Measurements from ENCODE around the gene ATXN7L1.
A peak's percentile ranks its signal among the peaks of the same experiment; 100 is the strongest.
"Not testable (repeated sequence)": the region's sequence is repeated elsewhere in the genome, so short reads cannot be mapped to it uniquely, and the experiment has no call there.

Gene ATXN7L1

DNA sequence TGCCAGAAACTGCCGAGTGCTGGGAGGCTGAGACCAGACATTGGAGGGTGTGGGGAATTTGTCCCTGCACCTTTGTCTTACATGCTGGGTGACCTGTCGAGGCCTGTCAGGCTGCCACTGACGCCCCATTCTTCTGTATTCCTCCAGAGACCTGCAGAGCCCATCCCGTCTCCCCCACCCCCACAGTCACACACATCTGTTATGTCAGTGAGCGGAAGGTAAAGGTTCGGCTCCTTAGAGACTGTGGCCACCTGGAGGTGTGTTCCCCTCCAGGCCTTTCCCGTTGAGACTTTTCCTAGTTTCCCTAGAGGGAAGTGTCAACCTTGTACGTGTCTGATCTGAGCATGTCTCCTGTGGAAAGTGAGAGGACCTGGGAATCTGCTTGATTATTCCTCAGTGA, 84.5 kb downstream of the ATXN7L1 start:
- H3K4me1 Mint-ChIP-seq (ENCODE audit: low read depth): peaks cover 7% of the 10 kb centered on the region
- peaks cover 6% of the 10 kb centered on the region for H3K27me3 Mint-ChIP-seq (ENCODE audit: low read depth)
- no peak for DNase-seq (ENCODE audit: low spot score)
- no peak overlapping the region for H3K4me3 Mint-ChIP-seq
- H3K36me3 Mint-ChIP-seq (ENCODE audit: low read depth): no peaks in the 10 kb centered on the region
- no peaks in the 10 kb centered on the region for H3K9me3 Mint-ChIP-seq
- H3K27ac Mint-ChIP-seq: no peak overlapping the region

GRCh38 chr7:105790996-105791395, 85.4 kb downstream of the ATXN7L1 start:
- H3K4me3 Mint-ChIP-seq: no peak overlapping the region
- no peaks in the 10 kb centered on the region for H3K36me3 Mint-ChIP-seq (ENCODE audit: low read depth)
- H3K27ac Mint-ChIP-seq: no peak overlapping the region
- H3K9me3 Mint-ChIP-seq: no peaks in the 10 kb centered on the region
- no peak for DNase-seq (ENCODE audit: low spot score)
- H3K27me3 Mint-ChIP-seq (ENCODE audit: low read depth): peaks cover 6% of the 10 kb centered on the region
- H3K4me1 Mint-ChIP-seq (ENCODE audit: low read depth): peaks cover 7% of the 10 kb centered on the region

GRCh38 chr7:105790452-105790851, 85.9 kb downstream of the ATXN7L1 start:
- not testable (repeated sequence) for H3K27ac Mint-ChIP-seq

GRCh38 chr7:105788816-105789349, 87.5 kb downstream of the ATXN7L1 start:
- no peak for DNase-seq (ENCODE audit: low spot score)
- H3K4me1 Mint-ChIP-seq (ENCODE audit: low read depth): peaks cover 8% of the 10 kb centered on the region
- no peak overlapping the region for H3K27ac Mint-ChIP-seq
- no peaks in the 10 kb centered on the region for H3K36me3 Mint-ChIP-seq (ENCODE audit: low read depth)
- H3K9me3 Mint-ChIP-seq: no peaks in the 10 kb centered on the region
- H3K4me3 Mint-ChIP-seq: no peak overlapping the region
- H3K27me3 Mint-ChIP-seq (ENCODE audit: low read depth): peaks cover 6% of the 10 kb centered on the region

More at GRCh38 chr7:105790452-105790851, 85.9 kb downstream of the ATXN7L1 start:
- not testable (repeated sequence) for H3K4me3 Mint-ChIP-seq; DNase-seq (ENCODE audit: low spot score); H3K9me3 Mint-ChIP-seq; H3K4me1 Mint-ChIP-seq (ENCODE audit: low read depth); H3K27me3 Mint-ChIP-seq (ENCODE audit: low read depth); H3K36me3 Mint-ChIP-seq (ENCODE audit: low read depth)

GRCh38 chr7:105788356-105788755, 88.0 kb downstream of the ATXN7L1 start:
- H3K4me3 Mint-ChIP-seq: no peak overlapping the region
- no peaks in the 10 kb centered on the region for H3K9me3 Mint-ChIP-seq
- no peak for DNase-seq (ENCODE audit: low spot score)
- H3K36me3 Mint-ChIP-seq (ENCODE audit: low read depth): no peaks in the 10 kb centered on the region
- H3K27ac Mint-ChIP-seq: no peak overlapping the region
- peaks cover 8% of the 10 kb centered on the region for H3K4me1 Mint-ChIP-seq (ENCODE audit: low read depth)
- H3K27me3 Mint-ChIP-seq (ENCODE audit: low read depth): peaks cover 6% of the 10 kb centered on the region

- H3K27ac Mint-ChIP-seq: no peak overlapping the region
- no peak for DNase-seq (ENCODE audit: low spot score)
- H3K9me3 Mint-ChIP-seq: no peaks in the 10 kb centered on the region
- H3K27me3 Mint-ChIP-seq (ENCODE audit: low read depth): peaks cover 6% of the 10 kb centered on the region
- H3K4me1 Mint-ChIP-seq (ENCODE audit: low read depth): peaks cover 9% of the 10 kb centered on the region
- no peaks in the 10 kb centered on the region for H3K36me3 Mint-ChIP-seq (ENCODE audit: low read depth)
- no peak overlapping the region for H3K4me3 Mint-ChIP-seq
Measured at GRCh38 chr7:105787793-105788192, 88.6 kb downstream of the ATXN7L1 start.

GRCh38 chr7:105786520-105787470, 89.6 kb downstream of the ATXN7L1 start:
- H3K9me3 Mint-ChIP-seq: no peaks in the 10 kb centered on the region
- no peak for DNase-seq (ENCODE audit: low spot score)
- no peak overlapping the region for H3K27ac Mint-ChIP-seq
- no peak overlapping the region for H3K4me3 Mint-ChIP-seq
- peaks cover 6% of the 10 kb centered on the region for H3K27me3 Mint-ChIP-seq (ENCODE audit: low read depth)
- no peaks in the 10 kb centered on the region for H3K36me3 Mint-ChIP-seq (ENCODE audit: low read depth)
- H3K4me1 Mint-ChIP-seq (ENCODE audit: low read depth): peaks cover 7% of the 10 kb centered on the region

DNA sequence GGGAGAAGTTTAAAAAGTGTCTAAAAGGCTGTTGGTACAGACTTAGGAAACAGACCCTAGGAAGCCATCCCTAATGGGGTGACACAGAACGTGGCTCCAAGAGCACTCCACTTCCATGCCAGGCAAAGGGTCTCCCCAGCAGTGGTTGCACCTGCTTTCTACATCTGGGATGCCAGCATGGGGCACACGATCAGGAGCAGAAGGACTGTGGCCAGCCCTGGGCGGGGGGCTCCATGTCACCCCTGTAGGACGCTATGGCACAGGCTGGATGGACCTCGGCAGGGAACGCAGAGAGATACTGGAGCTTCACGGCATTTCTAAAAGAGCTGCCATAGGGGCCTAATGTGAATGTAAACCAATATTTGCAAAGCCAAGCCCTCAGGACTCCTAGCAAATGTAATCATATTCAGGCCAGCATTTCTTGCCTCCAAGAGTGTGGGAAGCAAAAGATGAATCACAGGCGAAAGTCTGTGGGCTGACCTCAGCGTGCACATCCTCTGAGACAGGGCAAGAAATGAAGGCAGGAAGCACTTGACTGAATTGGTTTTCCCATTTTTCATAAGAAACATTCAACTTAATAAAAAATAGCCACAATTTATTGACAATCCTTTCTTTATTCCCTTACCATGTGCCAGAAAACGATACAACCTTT, 93.9 kb downstream of the ATXN7L1 start:
- Mint-ChIP-seq H3K27ac (no peak overlapping the region), H3K9me3 (no peaks in the 10 kb centered on the region), H3K27me3 (ENCODE audit: low read depth) (peaks cover 14% of the 10 kb centered on the region), H3K36me3 (ENCODE audit: low read depth) (peaks cover 4% of the 10 kb centered on the region), H3K4me3 (no peak overlapping the region), H3K4me1 (ENCODE audit: low read depth) (peaks cover 7% of the 10 kb centered on the region)
- peak; percentile 74 for DNase-seq (ENCODE audit: low spot score)

GRCh38 chr7:105779856-105780780, 96.3 kb downstream of the ATXN7L1 start:
- Mint-ChIP-seq H3K27ac (no peak overlapping the region), H3K4me3 (no peak overlapping the region), H3K36me3 (ENCODE audit: low read depth) (peaks cover 4% of the 10 kb centered on the region), H3K27me3 (ENCODE audit: low read depth) (peaks cover 14% of the 10 kb centered on the region), H3K4me1 (ENCODE audit: low read depth) (peaks cover 7% of the 10 kb centered on the region), H3K9me3 (no peaks in the 10 kb centered on the region)
- DNase-seq (ENCODE audit: low spot score): no peak

- H3K4me1 Mint-ChIP-seq (ENCODE audit: low read depth): peaks cover 6% of the 10 kb centered on the region
- H3K36me3 Mint-ChIP-seq (ENCODE audit: low read depth): peaks cover 4% of the 10 kb centered on the region
- H3K27me3 Mint-ChIP-seq (ENCODE audit: low read depth): peaks cover 14% of the 10 kb centered on the region
- H3K9me3 Mint-ChIP-seq: no peaks in the 10 kb centered on the region
- H3K4me3 Mint-ChIP-seq: no peak overlapping the region
- no peak overlapping the region for H3K27ac Mint-ChIP-seq
- no peak for DNase-seq (ENCODE audit: low spot score)
Measured at GRCh38 chr7:105778956-105779355, 97.4 kb downstream of the ATXN7L1 start.

- H3K4me3 Mint-ChIP-seq: no peak overlapping the region
- no peak for DNase-seq (ENCODE audit: low spot score)
Measured at GRCh38 chr7:105776986-105777910, 99.2 kb downstream of the ATXN7L1 start.

DNA sequence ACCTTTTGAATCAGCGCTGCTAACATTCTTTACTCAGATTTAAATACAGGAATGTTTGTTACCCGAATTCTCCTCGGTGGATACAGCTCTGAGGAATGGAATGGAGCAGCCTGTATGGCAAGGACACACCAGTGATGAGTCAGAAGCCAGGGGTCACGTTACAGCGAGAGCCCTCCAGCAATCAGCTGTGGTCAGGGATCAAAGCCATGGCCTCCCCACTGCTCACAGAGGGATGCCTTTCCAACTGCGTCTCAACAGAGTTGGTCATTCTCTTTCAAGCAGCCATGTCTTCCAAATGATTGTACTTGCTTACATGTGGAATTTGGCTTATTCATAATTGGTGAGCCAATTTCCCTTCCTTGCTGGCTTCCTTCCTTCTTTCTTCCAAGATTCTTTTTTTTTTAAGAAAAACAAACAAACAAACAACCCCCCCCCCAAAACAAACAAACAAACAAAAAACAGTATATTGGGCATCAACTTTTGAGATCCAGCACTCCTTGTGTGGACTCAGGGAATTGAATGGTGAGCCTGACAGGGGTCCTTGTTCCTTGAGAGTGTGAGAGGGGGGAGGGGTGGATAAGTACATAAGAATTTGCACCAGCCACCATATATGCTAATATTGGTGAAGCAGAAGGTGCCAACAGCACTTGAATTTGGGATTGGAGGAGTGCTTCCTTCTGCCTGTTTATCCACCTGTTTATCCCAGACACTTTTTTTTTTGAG, 100.2 kb downstream of the ATXN7L1 start:
- no peak overlapping the region for H3K27ac Mint-ChIP-seq
- H3K4me3 Mint-ChIP-seq: no peak overlapping the region
- no peaks in the 10 kb centered on the region for H3K4me1 Mint-ChIP-seq (ENCODE audit: low read depth)
- no peaks in the 10 kb centered on the region for H3K9me3 Mint-ChIP-seq
- no peak for DNase-seq (ENCODE audit: low spot score)
- H3K36me3 Mint-ChIP-seq (ENCODE audit: low read depth): peaks cover 4% of the 10 kb centered on the region
- peaks cover 11% of the 10 kb centered on the region for H3K27me3 Mint-ChIP-seq (ENCODE audit: low read depth)

More at GRCh38 chr7:105776986-105777910, 99.2 kb downstream of the ATXN7L1 start:
- no peak overlapping the region for H3K27ac Mint-ChIP-seq
- H3K27me3 Mint-ChIP-seq (ENCODE audit: low read depth): peaks cover 14% of the 10 kb centered on the region
- H3K9me3 Mint-ChIP-seq: no peaks in the 10 kb centered on the region
- peaks cover 4% of the 10 kb centered on the region for H3K36me3 Mint-ChIP-seq (ENCODE audit: low read depth)
- H3K4me1 Mint-ChIP-seq (ENCODE audit: low read depth): no peaks in the 10 kb centered on the region

Data from T-helper 2 cell treated with Interferon-gamma antibody and Interleukin-4, amounts not matched to agents 5 μg/mL and 100 μg/mL, for 36 hours (primary cell).